Mesendoderm (in vitro differentiated cells): ENCODE measurements around the gene CREM.

Source experiments
- DNase-seq: peaks from one replicate; pipeline ENCODE4 v3.0.0; 2013
- H2AK5ac ChIP-seq: 2 replicates; pipeline ENCODE4 v1.6.1; 2013; ENCODE audit warnings: low read length, inconsistent platforms
- H2BK120ac ChIP-seq: 2 replicates; pipeline ENCODE4 v1.6.1; 2013; ENCODE audit warnings: low read depth, mild to moderate bottlenecking, low read length, moderate library complexity, mixed read lengths
- H2BK15ac ChIP-seq: replicated peaks from 2 replicates; pipeline ENCODE4 v1.6.1; 2013; ENCODE audit warnings: low read depth, mild to moderate bottlenecking, moderate library complexity
- H2BK5ac ChIP-seq: 2 replicates; pipeline ENCODE4 v1.6.1; 2013; ENCODE audit warnings: low read length, inconsistent platforms
- H3K18ac ChIP-seq: 2 replicates; pipeline ENCODE4 v1.6.1; 2013; ENCODE audit warnings: mild to moderate bottlenecking, low read length, mixed read lengths
- H3K23ac ChIP-seq: one replicate; pipeline ENCODE4 v1.6.1; 2013; ENCODE audit warnings: low read length
- H3K27ac ChIP-seq: 2 replicates; pipeline ENCODE4 v1.5.1; 2013; ENCODE audit warnings: low read depth, mild to moderate bottlenecking, inconsistent platforms, low read length, moderate library complexity
- H3K27me3 ChIP-seq: 2 replicates; pipeline ENCODE4 v1.6.1; 2013; ENCODE audit warnings: low read length, control low read depth, mild to moderate bottlenecking, inconsistent platforms; ENCODE audit not compliant: insufficient read depth, poor library complexity
- H3K36me3 ChIP-seq: 2 replicates; pipeline ENCODE4 v1.6.1; 2013; ENCODE audit warnings: low read length, inconsistent platforms; ENCODE audit not compliant: control insufficient read depth, insufficient read depth
- H3K4ac ChIP-seq: one replicate; pipeline ENCODE4 v1.6.1; 2013; ENCODE audit warnings: low read depth, mild to moderate bottlenecking, low read length, moderate library complexity
- H3K4me1 ChIP-seq: 2 replicates; pipeline ENCODE4 v1.6.1; 2013; ENCODE audit warnings: low read depth, low read length, inconsistent platforms; ENCODE audit not compliant: control insufficient read depth
- H3K4me2 ChIP-seq: 2 replicates; pipeline ENCODE4 v1.6.1; 2013; ENCODE audit warnings: low read length
- H3K4me3 ChIP-seq: 2 replicates; pipeline ENCODE4 v1.5.1; 2013; ENCODE audit warnings: mild to moderate bottlenecking, low read length
- H3K56ac ChIP-seq: one replicate; pipeline ENCODE4 v1.6.1; 2013; ENCODE audit warnings: low read length
- H3K79me1 ChIP-seq: 2 replicates; pipeline ENCODE4 v1.6.1; 2013; ENCODE audit warnings: low read length, inconsistent platforms
- H3K79me2 ChIP-seq: 2 replicates; pipeline ENCODE4 v1.6.1; 2013; ENCODE audit warnings: mild to moderate bottlenecking, low read length; ENCODE audit not compliant: control insufficient read depth, insufficient read depth
- H3K9ac ChIP-seq: 2 replicates; pipeline ENCODE4 v1.6.1; 2013; ENCODE audit warnings: low read length, inconsistent platforms
- H4K5ac ChIP-seq: one replicate; pipeline ENCODE4 v1.6.1; 2013; ENCODE audit warnings: low read length
- H4K8ac ChIP-seq: one replicate; pipeline ENCODE4 v1.6.1; 2013; ENCODE audit warnings: low read depth, mild to moderate bottlenecking, control low read depth, low read length, moderate library complexity
- WGBS: extraction: QIAGEN DNeasy Blood & Tissue Kit; methylation state at CpG from one replicate; pipeline ENCODE4 v1.1.7; 2013; ENCODE audit warnings: low lambda C conversion rate, missing lambda C conversion rate; ENCODE audit not compliant: insufficient coverage; ENCODE audit errors: extremely low coverage; 5-methylcytosine and 5-hydroxymethylcytosine counted together

Gene CREM

GRCh38 chr10:35097510-35097909, 29.1 kb upstream of the CREM start:
- no CpG with 5 or more reads among the region's 1 CpG for WGBS
- Histone ChIP-seq H2AK5ac (no peak overlapping the region), H3K56ac (no peak overlapping the region), H3K27me3 (no peaks in the 10 kb centered on the region), H3K23ac (no peak overlapping the region), H2BK120ac (no peak overlapping the region), H2BK15ac (no peak overlapping the region), H3K79me2 (no peaks in the 10 kb centered on the region), H4K5ac (no peak overlapping the region), H3K27ac (no peak overlapping the region), H3K4me3 (no peak overlapping the region), H3K79me1 (no peaks in the 10 kb centered on the region), H3K18ac (no peak overlapping the region), H2BK5ac (no peak overlapping the region), H3K4me2 (no peak overlapping the region), H3K4ac (no peak overlapping the region), H3K36me3 (no peaks in the 10 kb centered on the region), H3K4me1 (no peaks in the 10 kb centered on the region), H4K8ac (no peak overlapping the region), H3K9ac (no peak overlapping the region)
- no peak for DNase-seq

GRCh38 chr10:35103882-35104281, 22.8 kb upstream of the CREM start:
- Histone ChIP-seq H2BK5ac (no peak overlapping the region), H3K79me1 (no peaks in the 10 kb centered on the region), H3K79me2 (no peaks in the 10 kb centered on the region), H3K4me1 (no peaks in the 10 kb centered on the region), H4K5ac (no peak overlapping the region), H2BK15ac (no peak overlapping the region), H3K4me2 (no peak overlapping the region), H3K9ac (no peak overlapping the region), H3K27ac (no peak overlapping the region), H3K4ac (no peak overlapping the region), H3K27me3 (no peaks in the 10 kb centered on the region), H3K56ac (no peak overlapping the region), H3K18ac (no peak overlapping the region), H3K36me3 (no peaks in the 10 kb centered on the region), H2AK5ac (no peak overlapping the region), H3K4me3 (no peak overlapping the region), H2BK120ac (no peak overlapping the region), H3K23ac (no peak overlapping the region), H4K8ac (no peak overlapping the region)
- WGBS = no CpG with 5 or more reads among the region's 7 CpGs
- DNase-seq = no peak

- Histone ChIP-seq H4K8ac (no peak overlapping the region), H2BK15ac (no peak overlapping the region), H2BK5ac (no peak overlapping the region), H2AK5ac (no peak overlapping the region), H4K5ac (no peak overlapping the region), H3K36me3 (no peaks in the 10 kb centered on the region), H3K4me3 (no peak overlapping the region), H3K27me3 (no peaks in the 10 kb centered on the region), H3K18ac (no peak overlapping the region), H3K4me2 (no peak overlapping the region), H3K56ac (no peak overlapping the region), H3K23ac (no peak overlapping the region), H3K79me2 (no peaks in the 10 kb centered on the region), H3K27ac (no peak overlapping the region), H3K4ac (no peak overlapping the region), H3K4me1 (no peaks in the 10 kb centered on the region), H3K9ac (no peak overlapping the region), H2BK120ac (no peak overlapping the region), H3K79me1 (no peaks in the 10 kb centered on the region)
- WGBS = no CpG with 5 or more reads among the region's 4 CpGs
- no peak for DNase-seq
Observed at GRCh38 chr10:35112571-35112970, 14.1 kb upstream of the CREM start.

GRCh38 chr10:35119378-35119777, 7.3 kb upstream of the CREM start:
- no peak overlapping the region for H3K4ac ChIP-seq
- H2BK5ac ChIP-seq = no peak overlapping the region
- no peaks in the 10 kb centered on the region for H3K36me3 ChIP-seq
- no peak for DNase-seq
- no peak overlapping the region for H3K4me2 ChIP-seq
- no peak overlapping the region for H4K5ac ChIP-seq
- H3K56ac ChIP-seq = no peak overlapping the region
- H3K23ac ChIP-seq = no peak overlapping the region
- no peak overlapping the region for H3K27ac ChIP-seq
- WGBS = no CpG with 5 or more reads among the region's 1 CpG
- no peak overlapping the region for H3K9ac ChIP-seq
- no peak overlapping the region for H2AK5ac ChIP-seq
- no peaks in the 10 kb centered on the region for H3K4me1 ChIP-seq
- H3K79me2 ChIP-seq = no peaks in the 10 kb centered on the region
- no peak overlapping the region for H4K8ac ChIP-seq
- H3K27me3 ChIP-seq = no peaks in the 10 kb centered on the region
- H3K4me3 ChIP-seq = no peak overlapping the region
- no peaks in the 10 kb centered on the region for H3K79me1 ChIP-seq
- no peak overlapping the region for H2BK120ac ChIP-seq
- no peak overlapping the region for H2BK15ac ChIP-seq
- H3K18ac ChIP-seq = no peak overlapping the region

DNA sequence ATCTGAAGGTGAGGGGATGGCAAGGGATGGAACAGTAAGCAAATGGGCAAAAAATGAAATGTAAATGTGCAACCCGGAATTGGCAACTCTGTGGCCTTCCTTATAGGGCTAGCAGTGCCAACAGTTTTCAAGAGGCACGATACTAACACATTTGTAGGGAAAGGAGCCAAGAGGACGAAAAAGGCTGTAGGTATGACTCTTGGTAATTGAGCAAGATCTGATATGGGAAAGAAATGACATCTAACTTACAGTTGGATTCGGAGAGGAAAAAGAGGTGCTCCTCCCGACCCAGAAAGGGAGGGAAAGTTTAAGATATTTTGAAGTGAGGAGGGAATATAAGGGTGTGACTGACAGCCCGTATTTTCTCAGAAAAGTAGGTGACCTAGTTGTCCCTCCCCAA, 2.1 kb upstream of the CREM start:
- Histone ChIP-seq H2BK120ac (no peak overlapping the region), H2BK5ac (no peak overlapping the region), H3K27me3 (no peaks in the 10 kb centered on the region), H3K36me3 (no peaks in the 10 kb centered on the region), H3K23ac (no peak overlapping the region), H3K4me3 (no peak overlapping the region), H3K9ac (no peak overlapping the region), H3K56ac (no peak overlapping the region), H3K4me2 (no peak overlapping the region), H4K8ac (no peak overlapping the region), H3K4me1 (peaks cover 3% of the 10 kb centered on the region), H3K27ac (no peak overlapping the region), H3K4ac (no peak overlapping the region), H2BK15ac (no peak overlapping the region), H3K18ac (no peak overlapping the region), H2AK5ac (no peak overlapping the region), H4K5ac (no peak overlapping the region), H3K79me2 (peaks cover 3% of the 10 kb centered on the region), H3K79me1 (peaks cover 2% of the 10 kb centered on the region)
- DNase-seq = no peak
- no CpG with 5 or more reads among the region's 6 CpGs for WGBS

DNA sequence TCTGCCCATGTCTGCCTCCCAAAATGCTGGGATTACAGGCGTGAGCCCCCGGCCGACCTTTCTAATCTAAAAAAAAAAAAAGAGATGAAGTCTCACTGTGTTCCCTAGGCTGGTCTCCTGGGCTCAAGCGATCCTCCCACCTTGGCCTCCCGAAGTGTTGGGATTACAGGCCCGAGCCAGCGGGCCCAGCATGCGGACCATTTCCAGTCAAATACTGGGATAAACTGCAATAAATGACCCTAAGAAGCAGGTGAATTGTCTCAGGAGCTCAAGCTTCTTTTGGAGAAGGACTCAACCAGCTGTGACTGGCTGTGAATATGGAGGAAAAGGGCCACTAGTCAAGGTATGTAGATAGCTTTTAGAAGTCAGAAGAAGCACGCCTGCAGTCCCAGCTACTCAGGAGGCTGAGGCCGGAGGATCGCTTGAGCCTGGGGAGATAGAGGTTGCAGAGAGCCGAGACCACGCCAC, 550 bp upstream of the CREM start:
- Histone ChIP-seq H3K79me1 (peaks cover 2% of the 10 kb centered on the region), H3K18ac (peak overlapping the region; percentile 35), H4K5ac (no peak overlapping the region), H2BK120ac (no peak overlapping the region), H3K23ac (no peak overlapping the region), H3K79me2 (peaks cover 3% of the 10 kb centered on the region), H2AK5ac (no peak overlapping the region), H4K8ac (peak overlapping the region; percentile 0), H3K36me3 (no peaks in the 10 kb centered on the region), H3K4me3 (peak overlapping the region; percentile 33), H3K27ac (peak overlapping the region; percentile 25), H3K4ac (peak overlapping the region; percentile 73), H3K4me2 (peak overlapping the region; percentile 37), H3K9ac (peak overlapping the region; percentile 68), H3K27me3 (no peaks in the 10 kb centered on the region), H3K4me1 (peaks cover 3% of the 10 kb centered on the region), H3K56ac (peak overlapping the region; percentile 88), H2BK5ac (no peak overlapping the region), H2BK15ac (no peak overlapping the region)
- WGBS = no CpG with 5 or more reads among the region's 13 CpGs
- DNase-seq = no peak
